ENCODE measurements around the gene CXXC5.

CXXC5 gene

DNA sequence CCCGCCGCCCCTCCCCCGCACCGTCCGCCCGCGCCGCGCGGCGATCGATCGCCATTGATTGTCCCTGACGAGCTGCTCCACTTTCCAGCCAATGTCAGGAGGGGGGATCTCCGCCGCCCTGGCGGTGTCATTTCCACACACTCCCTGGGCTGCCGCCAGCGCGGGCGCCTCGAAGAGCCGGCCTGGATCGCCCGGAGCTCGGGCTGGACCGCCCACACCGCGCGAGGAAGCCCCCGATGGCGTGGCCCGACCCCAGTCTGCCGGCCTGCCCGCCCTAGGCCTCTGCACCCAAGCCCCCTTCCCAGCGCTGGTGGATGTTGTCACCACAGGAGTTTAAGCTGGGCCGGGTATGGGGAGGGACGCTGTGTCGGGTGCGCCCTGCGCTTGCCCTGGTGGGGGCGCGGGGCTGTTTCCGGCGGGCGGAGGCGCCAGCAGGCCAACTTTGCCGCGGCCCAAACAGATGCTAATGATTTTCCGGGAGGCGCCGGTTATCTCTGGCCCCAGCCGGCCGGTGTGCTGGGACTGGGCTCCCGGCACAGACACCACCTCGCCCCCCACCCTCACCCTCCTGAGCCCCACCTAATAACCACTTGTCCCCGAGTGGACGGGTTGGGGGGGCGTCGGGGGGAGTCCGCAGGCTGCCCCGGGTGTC, 10.6 kb upstream of the CXXC5 start:
- peak overlapping the region; percentile 53 for H3K4me3 ChIP-seq (ENCODE audit: low read depth, low read length)
- POLR2A ChIA-PET, result interaction anchor here (0.6 to 3.9 kb wide), 7 partner anchors 9 to 128 kb away, joined by 3 to 55 read pairs (median 4); partner anchors contain the start of gene CXXC5
- CTCF ChIA-PET, result interaction anchor here (0.6 to 15.0 kb wide), 16 partner anchors 11 to 153 kb away, joined by 3 to 795 read pairs (median 4); partner anchors contain the start of gene CXXC5
- TF ChIP-seq, protein P1, sequence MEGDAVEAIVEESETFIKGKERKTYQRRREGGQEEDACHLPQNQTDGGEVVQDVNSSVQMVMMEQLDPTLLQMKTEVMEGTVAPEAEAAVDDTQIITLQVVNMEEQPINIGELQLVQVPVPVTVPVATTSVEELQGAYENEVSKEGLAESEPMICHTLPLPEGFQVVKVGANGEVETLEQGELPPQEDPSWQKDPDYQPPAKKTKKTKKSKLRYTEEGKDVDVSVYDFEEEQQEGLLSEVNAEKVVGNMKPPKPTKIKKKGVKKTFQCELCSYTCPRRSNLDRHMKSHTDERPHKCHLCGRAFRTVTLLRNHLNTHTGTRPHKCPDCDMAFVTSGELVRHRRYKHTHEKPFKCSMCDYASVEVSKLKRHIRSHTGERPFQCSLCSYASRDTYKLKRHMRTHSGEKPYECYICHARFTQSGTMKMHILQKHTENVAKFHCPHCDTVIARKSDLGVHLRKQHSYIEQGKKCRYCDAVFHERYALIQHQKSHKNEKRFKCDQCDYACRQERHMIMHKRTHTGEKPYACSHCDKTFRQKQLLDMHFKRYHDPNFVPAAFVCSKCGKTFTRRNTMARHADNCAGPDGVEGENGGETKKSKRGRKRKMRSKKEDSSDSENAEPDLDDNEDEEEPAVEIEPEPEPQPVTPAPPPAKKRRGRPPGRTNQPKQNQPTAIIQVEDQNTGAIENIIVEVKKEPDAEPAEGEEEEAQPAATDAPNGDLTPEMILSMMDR (IDR thresholded peaks at IDR 0.05; ENCODE audit: insufficient read depth, low read length, missing control alignments), result peak; percentile 16
- no peak for DNase-seq (ENCODE audit: low read depth, low spot score)

DNA sequence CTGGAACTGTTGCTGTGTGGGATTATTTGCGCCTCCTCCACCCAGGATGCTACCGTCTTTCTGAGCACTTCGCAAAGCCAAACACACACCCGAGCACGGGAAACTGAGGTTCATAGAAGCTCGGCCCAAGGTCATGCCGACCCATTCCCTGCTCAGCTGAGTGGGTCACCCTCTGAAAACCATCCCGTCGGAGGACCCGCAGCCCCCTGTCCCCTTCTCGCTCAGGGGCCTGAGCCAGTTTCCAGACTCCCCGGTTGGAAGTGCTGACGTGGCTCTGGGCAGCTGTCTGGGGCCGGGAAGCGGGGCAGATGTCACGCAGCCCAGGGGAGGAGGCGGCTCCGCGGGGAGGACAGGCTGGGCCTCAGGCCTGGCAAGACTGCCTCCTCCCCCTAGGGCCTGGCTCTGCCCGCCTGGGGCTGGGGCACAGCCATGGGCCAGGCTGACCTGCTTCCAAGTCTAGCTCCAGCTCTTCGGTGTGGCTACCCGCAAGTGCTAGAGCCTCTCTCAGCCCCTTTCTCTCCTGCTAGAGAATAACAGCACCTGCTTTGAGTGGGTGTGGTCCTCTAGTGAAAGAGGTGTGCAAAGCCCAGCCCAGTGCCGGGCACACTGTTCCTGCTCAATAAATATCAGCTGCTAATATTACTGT, 9.9 kb upstream of the CXXC5 start:
- DNase-seq (ENCODE audit: low read depth, low spot score), result no peak
- H3K4me3 ChIP-seq (ENCODE audit: low read depth, low read length), result peak overlapping the region; percentile 53
- TF ChIP-seq, protein P1 (IDR thresholded peaks at IDR 0.05; ENCODE audit: insufficient read depth, low read length, missing control alignments), result no peak
- ChIA-PET POLR2A (interaction anchor here (0.6 to 3.9 kb wide), 7 partner anchors 10 to 127 kb away, joined by 3 to 55 read pairs (median 4); partner anchors contain the start of gene CXXC5), CTCF (interaction anchor here (0.6 to 15.0 kb wide), 15 partner anchors 12 to 152 kb away, joined by 3 to 795 read pairs (median 4); partner anchors contain the start of gene CXXC5)

DNA sequence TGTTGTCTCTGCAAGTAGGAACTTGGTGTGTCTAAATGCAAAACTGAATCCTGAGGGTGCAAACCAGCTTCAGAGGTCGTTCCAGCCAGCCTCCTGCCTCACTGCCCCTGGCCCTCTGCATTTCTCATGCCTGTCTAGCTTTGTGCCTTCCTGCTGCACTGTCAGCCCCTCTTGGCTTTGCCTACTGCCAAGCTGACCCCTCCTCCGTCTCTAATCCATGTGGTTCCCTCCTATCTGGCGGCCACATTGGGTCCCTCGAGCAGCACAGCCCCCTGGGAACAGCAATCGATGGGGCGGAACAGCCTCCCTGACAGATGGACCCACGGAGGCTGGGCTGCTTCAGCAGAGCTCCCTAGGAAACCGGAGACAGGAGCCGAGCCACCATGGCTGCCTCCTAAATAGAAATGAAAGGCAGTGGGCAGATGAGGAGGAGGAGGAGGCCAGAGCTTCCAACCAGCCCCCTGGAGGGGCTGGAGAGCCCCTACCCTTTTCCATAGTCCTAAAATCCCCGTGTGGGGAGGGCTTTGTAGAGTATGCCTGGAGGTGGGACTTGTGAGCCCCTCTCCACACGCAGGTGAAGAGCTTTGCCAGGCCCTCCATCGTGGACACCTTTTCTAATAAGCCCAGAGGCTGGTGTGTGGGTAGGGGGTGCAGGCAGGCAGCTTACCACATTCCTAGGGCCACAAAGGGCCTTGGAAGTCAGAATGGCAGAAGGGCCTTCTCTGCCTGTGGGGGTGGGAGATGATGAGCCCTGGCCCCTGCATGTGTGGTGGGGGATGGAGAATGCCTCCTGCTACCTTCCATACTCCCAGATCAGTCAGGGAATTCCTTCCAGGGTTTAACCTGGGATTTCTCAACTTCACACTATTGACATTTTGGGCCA, 9.2 kb upstream of the CXXC5 start:
- no peak for DNase-seq (ENCODE audit: low read depth, low spot score)
- H3K4me3 ChIP-seq (ENCODE audit: low read depth, low read length), result no peak overlapping the region
- TF ChIP-seq, protein P1 (IDR thresholded peaks at IDR 0.05; ENCODE audit: insufficient read depth, low read length, missing control alignments), result no peak

DNA sequence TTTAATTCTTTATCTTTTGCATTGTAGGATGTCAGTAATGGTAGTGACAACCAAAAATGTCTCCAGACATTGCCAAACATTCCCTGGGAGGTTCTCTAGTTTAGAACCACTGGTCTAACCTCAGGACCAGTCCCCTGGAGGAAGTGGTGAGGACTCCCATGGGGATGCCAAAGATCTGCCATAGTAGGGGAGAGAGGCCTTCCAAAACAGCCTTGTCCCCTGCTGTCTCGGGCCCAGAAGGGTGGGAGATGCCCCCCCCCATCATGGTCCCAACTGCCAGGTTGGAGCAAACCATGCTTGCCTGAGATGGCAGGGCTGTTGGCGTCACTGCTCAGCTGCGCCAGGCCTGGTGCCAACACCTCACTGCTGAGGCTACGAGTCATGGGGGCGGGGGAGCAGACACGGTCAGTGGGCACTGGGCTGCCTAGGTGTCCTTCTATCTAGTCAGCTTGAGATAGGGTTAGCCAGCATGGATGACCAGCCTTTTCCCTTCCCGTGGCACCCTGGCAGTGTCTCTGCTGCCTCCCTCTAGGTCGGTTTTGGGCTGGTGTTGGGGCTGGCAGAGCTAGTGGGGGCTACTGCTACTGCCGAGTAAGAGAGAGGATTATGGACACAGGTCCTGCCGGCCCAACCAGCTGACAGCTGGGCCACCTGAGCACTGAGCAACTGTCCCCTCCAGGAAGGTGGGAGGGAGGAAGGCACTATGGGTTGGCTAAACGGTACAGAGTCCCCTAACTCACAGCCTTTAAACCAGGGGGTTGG, 8.3 kb upstream of the CXXC5 start:
- ChIA-PET CTCF (interaction anchor here (1.8 to 15.0 kb wide), 5 partner anchors 13 to 140 kb away, joined by 3 to 795 read pairs (median 263); partner anchors contain the start of gene CXXC5), POLR2A (interaction anchor here (3.9 kb wide), 1 partner anchor 8 kb away, joined by 55 read pairs; the partner anchor contains the start of gene CXXC5)
- TF ChIP-seq, protein P1 (IDR thresholded peaks at IDR 0.05; ENCODE audit: insufficient read depth, low read length, missing control alignments), result no peak
- H3K4me3 ChIP-seq (ENCODE audit: low read depth, low read length), result no peak overlapping the region
- no peak for DNase-seq (ENCODE audit: low read depth, low spot score)

More for the DNA sequence above, 9.2 kb upstream of the CXXC5 start:
- CTCF ChIA-PET, result interaction anchor here (0.7 to 15.0 kb wide), 10 partner anchors 12 to 140 kb away, joined by 3 to 795 read pairs (median 22); partner anchors contain the start of gene CXXC5
- POLR2A ChIA-PET, result interaction anchor here (1.3 to 3.9 kb wide), 4 partner anchors 9 to 126 kb away, joined by 3 to 55 read pairs (median 4); partner anchors contain the start of gene CXXC5

DNA sequence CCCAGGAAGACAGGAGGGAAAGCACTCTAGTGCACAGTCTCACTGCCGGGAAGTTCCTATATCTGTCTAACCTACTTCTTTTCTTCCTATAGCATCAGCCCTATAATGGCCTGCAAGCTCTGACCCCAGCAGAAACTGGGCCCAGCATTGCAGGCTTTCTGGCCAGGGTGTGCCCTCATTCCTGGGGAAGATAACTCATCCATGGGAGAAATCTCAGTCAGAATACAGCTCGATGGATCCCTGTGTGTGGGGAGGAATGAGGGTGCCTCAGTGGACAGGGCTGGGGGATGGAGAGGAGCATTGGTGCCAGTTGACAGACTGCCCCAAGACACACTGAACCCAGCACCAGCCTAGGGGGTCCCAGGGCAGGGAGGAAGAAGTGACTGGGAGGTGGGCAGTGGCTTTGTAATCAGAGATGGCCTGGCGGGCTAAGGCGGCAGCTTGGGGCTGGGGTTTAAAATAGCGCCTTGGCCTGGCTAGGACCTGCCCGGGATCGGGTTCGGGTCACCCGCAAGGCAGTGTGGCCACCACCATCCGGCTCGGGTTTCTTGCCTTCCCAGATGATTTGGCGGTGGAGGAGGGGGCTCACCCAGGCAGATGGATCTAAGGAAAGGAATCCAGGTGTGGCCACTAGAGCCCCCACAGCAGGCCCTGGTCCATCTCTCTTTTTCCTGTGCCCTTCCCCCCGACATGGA, 7.6 kb upstream of the CXXC5 start:
- TF ChIP-seq, protein P1 (IDR thresholded peaks at IDR 0.05; ENCODE audit: insufficient read depth, low read length, missing control alignments), result no peak
- CTCF ChIA-PET, result interaction anchor here (10.0 to 15.0 kb wide), 3 partner anchors 12 to 124 kb away, joined by 263 to 795 read pairs (median 303); partner anchors contain the start of gene CXXC5
- no peak overlapping the region for H3K4me3 ChIP-seq (ENCODE audit: low read depth, low read length)
- POLR2A ChIA-PET, result interaction anchor here (3.9 kb wide), 1 partner anchor 8 kb away, joined by 55 read pairs; the partner anchor contains the start of gene CXXC5
- DNase-seq (ENCODE audit: low read depth, low spot score), result no peak
